Measurements from ENCODE around the gene HSPB7. TPM values are rescaled to one million over a fixed set of nuclear protein-coding genes. Genes with fewer than 3 reads are reported as not detected.

HSPB7 gene
- total RNA-seq, 1 experiment from 2014 or later: 0.11 TPM

- no peak overlapping the region for H3K27ac Mint-ChIP-seq
- POLR2A ChIA-PET: interaction anchor here (0.7 kb wide), 1 partner anchor 272 kb away, joined by 3 read pairs; no protein-coding TSS in a partner anchor
- no peak overlapping the region for H3K4me3 Mint-ChIP-seq
- DNase-seq (ENCODE audit: low spot score) (no peak), ATAC-seq (no peak)
- peaks cover 21% of the 10 kb centered on the region for H3K4me1 Mint-ChIP-seq
- no peaks in the 10 kb centered on the region for H3K36me3 Mint-ChIP-seq
- no peaks in the 10 kb centered on the region for H3K9me3 Mint-ChIP-seq
- H3K27me3 Mint-ChIP-seq (ENCODE audit: low read depth): peaks cover 23% of the 10 kb centered on the region
- CTCF ChIA-PET: interaction anchor here (1.0 kb wide), 1 partner anchor 54 kb away, joined by 3 read pairs; the partner anchor contains the start of gene ZBTB17
- TF ChIP-seq USF1 (CRISPR knock-in tag; IDR thresholded peaks at IDR 0.05) (no peak), KAT7 (CRISPR knock-in tag; IDR thresholded peaks at IDR 0.05; ENCODE audit: borderline replicate concordance) (no peak), ARID4B (CRISPR knock-in tag; IDR thresholded peaks at IDR 0.05; ENCODE audit: borderline replicate concordance) (no peak), ZNF263 (CRISPR knock-in tag; IDR thresholded peaks at IDR 0.05; ENCODE audit: low read depth) (no peak), CTCF (IDR thresholded peaks at IDR 0.05) (no peak), EMX1 (CRISPR knock-in tag; IDR thresholded peaks at IDR 0.05) (no peak), STAT6 (CRISPR knock-in tag; conservative IDR thresholded peaks at IDR 0.05; ENCODE audit: low read depth) (no peak), PRDM15 (CRISPR knock-in tag; IDR thresholded peaks at IDR 0.05) (no peak), RELA (CRISPR knock-in tag; IDR thresholded peaks at IDR 0.05; ENCODE audit: borderline replicate concordance) (no peak), ZNF425 (CRISPR knock-in tag; conservative IDR thresholded peaks at IDR 0.05) (no peak), USF2 (CRISPR knock-in tag; IDR thresholded peaks at IDR 0.05) (no peak), GABPB1 (CRISPR knock-in tag; IDR thresholded peaks at IDR 0.05) (no peak), ATF6 (CRISPR knock-in tag; IDR thresholded peaks at IDR 0.05) (no peak), NR2C2 (CRISPR knock-in tag; IDR thresholded peaks at IDR 0.05) (no peak), OVOL2 (CRISPR knock-in tag; IDR thresholded peaks at IDR 0.05; ENCODE audit: borderline replicate concordance) (no peak), MXD4 (CRISPR knock-in tag; IDR thresholded peaks at IDR 0.05; ENCODE audit: borderline replicate concordance) (no peak), ATF1 (CRISPR knock-in tag; IDR thresholded peaks at IDR 0.05) (no peak)
Measured at GRCh38 chr1:16029288-16029687, 11.4 kb upstream of the HSPB7 start.

Measured in WTC11 (cell line).